Measurements from ENCODE around the gene NDN.
"Not testable (repeated sequence)": the region's sequence is repeated elsewhere in the genome, so short reads cannot be mapped to it uniquely, and the experiment has no call there.

- TF ChIP-seq, protein P1, sequence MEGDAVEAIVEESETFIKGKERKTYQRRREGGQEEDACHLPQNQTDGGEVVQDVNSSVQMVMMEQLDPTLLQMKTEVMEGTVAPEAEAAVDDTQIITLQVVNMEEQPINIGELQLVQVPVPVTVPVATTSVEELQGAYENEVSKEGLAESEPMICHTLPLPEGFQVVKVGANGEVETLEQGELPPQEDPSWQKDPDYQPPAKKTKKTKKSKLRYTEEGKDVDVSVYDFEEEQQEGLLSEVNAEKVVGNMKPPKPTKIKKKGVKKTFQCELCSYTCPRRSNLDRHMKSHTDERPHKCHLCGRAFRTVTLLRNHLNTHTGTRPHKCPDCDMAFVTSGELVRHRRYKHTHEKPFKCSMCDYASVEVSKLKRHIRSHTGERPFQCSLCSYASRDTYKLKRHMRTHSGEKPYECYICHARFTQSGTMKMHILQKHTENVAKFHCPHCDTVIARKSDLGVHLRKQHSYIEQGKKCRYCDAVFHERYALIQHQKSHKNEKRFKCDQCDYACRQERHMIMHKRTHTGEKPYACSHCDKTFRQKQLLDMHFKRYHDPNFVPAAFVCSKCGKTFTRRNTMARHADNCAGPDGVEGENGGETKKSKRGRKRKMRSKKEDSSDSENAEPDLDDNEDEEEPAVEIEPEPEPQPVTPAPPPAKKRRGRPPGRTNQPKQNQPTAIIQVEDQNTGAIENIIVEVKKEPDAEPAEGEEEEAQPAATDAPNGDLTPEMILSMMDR (IDR thresholded peaks at IDR 0.05): not testable (repeated sequence)
- not testable (repeated sequence) for TF ChIP-seq POLR2A, POLR2AphosphoS5 (IDR thresholded peaks at IDR 0.05)
These were observed 27.0 kb upstream of the NDN start for GRCh38 chr15:23713874-23714656.

All from breast epithelium (tissue), 3 donors.